OCI-LY1 (cell line): ENCODE results near the gene TEX50.

Experiments
- H2AFZ ChIP-seq: fragments of 200-600 bp; sonication (generic), shearing (Covaris generic); 2 replicates; pipeline ENCODE4 v1.6.0; 2014; ENCODE audit warnings: antibody characterized with exemption, mild to moderate bottlenecking, low read length
- H3F3A ChIP-seq: fragments of 200-600 bp; sonication (generic), shearing (Covaris generic); 2 replicates; pipeline ENCODE4 v1.6.0; 2014; ENCODE audit warnings: mild to moderate bottlenecking, antibody characterized with exemption, low read length, moderate library complexity; ENCODE audit not compliant: insufficient read depth
- H3K27ac ChIP-seq: fragments of 200-600 bp; sonication (generic); 2 replicates; pipeline ENCODE4 v1.5.1; 2014; ENCODE audit warnings: low read length, mixed run types, mild to moderate bottlenecking, low read depth; ENCODE audit not compliant: poor library complexity, severe bottlenecking
- H3K27me3 ChIP-seq: fragments of 200-600 bp; sonication (generic); 2 replicates; pipeline ENCODE4 v1.6.0; 2014; ENCODE audit warnings: antibody characterized with exemption, mild to moderate bottlenecking, low read length, moderate library complexity; ENCODE audit not compliant: insufficient read depth
- H3K36me3 ChIP-seq: fragments of 200-600 bp; sonication (generic); 2 replicates; pipeline ENCODE4 v1.6.1; 2014; ENCODE audit warnings: mild to moderate bottlenecking, antibody characterized with exemption, low read length, moderate library complexity, mixed read lengths; ENCODE audit not compliant: insufficient read depth
- H3K4me1 ChIP-seq: fragments of 200-600 bp; sonication (generic); 2 replicates; pipeline ENCODE4 v1.5.1; 2014; ENCODE audit warnings: mild to moderate bottlenecking, low read length, moderate library complexity; ENCODE audit not compliant: insufficient read depth, severe bottlenecking
- H3K4me2 ChIP-seq: fragments of 200-600 bp; sonication (generic), shearing (Covaris generic); 2 replicates; pipeline ENCODE4 v1.6.1; 2014; ENCODE audit warnings: low read length
- H3K4me3 ChIP-seq: fragments of 200-600 bp; sonication (generic); 2 replicates; pipeline ENCODE4 v1.5.1; 2014; ENCODE audit warnings: low read length, low read depth, mild to moderate bottlenecking, mixed read lengths; ENCODE audit not compliant: poor library complexity, severe bottlenecking
- H3K79me2 ChIP-seq: fragments of 200-600 bp; shearing (Covaris generic); 2 replicates; pipeline ENCODE4 v1.6.1; 2016; ENCODE audit warnings: mixed run types, low read length, mixed read lengths; ENCODE audit not compliant: insufficient read depth
- H3K9ac ChIP-seq: fragments of 200-600 bp; sonication (generic), shearing (Covaris generic); 2 replicates; pipeline ENCODE4 v1.6.1; 2014; ENCODE audit warnings: mild to moderate bottlenecking, low read length, mixed read lengths
- H3K9me2 ChIP-seq: fragments of 200-600 bp; sonication (generic), shearing (Covaris generic); 2 replicates; pipeline ENCODE4 v1.6.1; 2014; ENCODE audit warnings: low read depth, mild to moderate bottlenecking, low read length, mixed read lengths
- H3K9me3 ChIP-seq: fragments of 200-600 bp; shearing (Covaris generic); 2 replicates; pipeline ENCODE4 v1.6.1; 2014; ENCODE audit warnings: low read length, mixed read lengths
- H4K20me1 ChIP-seq: fragments of 200-600 bp; sonication (generic), shearing (Covaris generic); 2 replicates; pipeline ENCODE4 v1.6.0; 2016; ENCODE audit warnings: mild to moderate bottlenecking, low read length; ENCODE audit not compliant: insufficient read depth
- CTCF ChIP-seq: fragments of 200-600 bp; sonication (generic), shearing (Covaris generic); IDR thresholded peaks from 2 replicates; pipeline ENCODE4 v1.5.1; 2017; ENCODE audit warnings: mild to moderate bottlenecking, antibody characterized with exemption, low read length, moderate library complexity, mixed read lengths
- EZH2 ChIP-seq: fragments of 200-600 bp; sonication (generic), shearing (Covaris generic); IDR thresholded peaks from 2 replicates; pipeline ENCODE4 v1.8.0; 2017; ENCODE audit warnings: borderline replicate concordance, mixed run types, mild to moderate bottlenecking, antibody characterized with exemption, low read length, moderate library complexity, mixed read lengths

The TEX50 gene

GRCh38 chr1:173646656-173647055, 11.5 kb downstream of the TEX50 start:
- H3F3A ChIP-seq: no peaks in the 10 kb centered on the region
- no peaks in the 10 kb centered on the region for H3K27me3 ChIP-seq
- H3K9me3 ChIP-seq: no peaks in the 10 kb centered on the region
- no peak overlapping the region for H3K4me3 ChIP-seq
- H3K4me2 ChIP-seq: no peak overlapping the region
- H3K9ac ChIP-seq: no peak overlapping the region
- H3K36me3 ChIP-seq: no peaks in the 10 kb centered on the region
- no peaks in the 10 kb centered on the region for H3K79me2 ChIP-seq
- no peaks in the 10 kb centered on the region for H3K9me2 ChIP-seq
- no peaks in the 10 kb centered on the region for H3K4me1 ChIP-seq
- H2AFZ ChIP-seq: no peak overlapping the region
- no peak overlapping the region for H3K27ac ChIP-seq
- no peak for TF ChIP-seq EZH2
- no peaks in the 10 kb centered on the region for H4K20me1 ChIP-seq

GRCh38 chr1:173648880-173649605, 13.9 kb downstream of the TEX50 start:
- Histone ChIP-seq H3K4me1 (no peaks in the 10 kb centered on the region), H3K9me3 (no peaks in the 10 kb centered on the region), H3F3A (no peaks in the 10 kb centered on the region), H3K4me2 (no peak overlapping the region), H4K20me1 (no peaks in the 10 kb centered on the region), H2AFZ (no peak overlapping the region), H3K9me2 (no peaks in the 10 kb centered on the region), H3K79me2 (no peaks in the 10 kb centered on the region), H3K36me3 (no peaks in the 10 kb centered on the region), H3K9ac (no peak overlapping the region), H3K4me3 (no peak overlapping the region), H3K27ac (no peak overlapping the region), H3K27me3 (no peaks in the 10 kb centered on the region)
- no peak for TF ChIP-seq CTCF

GRCh38 chr1:173660306-173660705, 25.2 kb downstream of the TEX50 start:
- H3K9ac ChIP-seq: no peak overlapping the region
- no peaks in the 10 kb centered on the region for H3K4me1 ChIP-seq
- H4K20me1 ChIP-seq: no peaks in the 10 kb centered on the region

More at GRCh38 chr1:173660306-173660705, 25.2 kb downstream of the TEX50 start:
- Histone ChIP-seq H3K27me3 (no peaks in the 10 kb centered on the region), H3K27ac (no peak overlapping the region), H3F3A (no peaks in the 10 kb centered on the region), H3K4me3 (no peak overlapping the region), H3K36me3 (no peaks in the 10 kb centered on the region), H2AFZ (no peak overlapping the region), H3K4me2 (no peak overlapping the region), H3K9me3 (no peaks in the 10 kb centered on the region), H3K9me2 (no peaks in the 10 kb centered on the region), H3K79me2 (no peaks in the 10 kb centered on the region)
- TF ChIP-seq CTCF (no peak), EZH2 (no peak)
